HUES48 (cell line): Measurements from ENCODE around the gene ADCY5.

Experiments used
- H3K27ac ChIP-seq: one replicate; pipeline ENCODE4 v1.7.0; 2013; ENCODE audit warnings: low read depth, low read length, inconsistent platforms
- H3K27me3 ChIP-seq: 2 replicates; pipeline ENCODE4 v1.6.1; 2013; ENCODE audit warnings: mild to moderate bottlenecking, low read length; ENCODE audit not compliant: control insufficient read depth, insufficient read depth
- H3K36me3 ChIP-seq: 2 replicates; pipeline ENCODE4 v1.6.1; 2013; ENCODE audit warnings: low read length; ENCODE audit not compliant: control insufficient read depth, insufficient read depth
- H3K4me1 ChIP-seq: 2 replicates; pipeline ENCODE4 v1.6.1; 2013; ENCODE audit warnings: mild to moderate bottlenecking, low read length; ENCODE audit not compliant: control insufficient read depth, insufficient read depth
- H3K4me3 ChIP-seq: 2 replicates; pipeline ENCODE4 v1.5.1; 2013; ENCODE audit warnings: mild to moderate bottlenecking, low read depth, low read length
- H3K9ac ChIP-seq: 2 replicates; pipeline ENCODE4 v1.6.1; 2013; ENCODE audit warnings: mild to moderate bottlenecking, low read depth, low read length, moderate library complexity
- H3K9me3 ChIP-seq: 2 replicates; pipeline ENCODE4 v1.6.1; 2013; ENCODE audit warnings: low read length; ENCODE audit not compliant: control insufficient read depth, insufficient read depth

The ADCY5 gene

GRCh38 chr3:123328851-123329635 is 119.8 kb downstream of the ADCY5 start:
- Histone ChIP-seq H3K36me3 (no peaks in the 10 kb centered on the region), H3K4me1 (no peaks in the 10 kb centered on the region), H3K27ac (no peak overlapping the region), H3K9me3 (no peaks in the 10 kb centered on the region), H3K9ac (no peak overlapping the region), H3K4me3 (no peak overlapping the region), H3K27me3 (no peaks in the 10 kb centered on the region)

GRCh38 chr3:123327956-123328850 is 120.7 kb downstream of the ADCY5 start:
- Histone ChIP-seq H3K4me3 (no peak overlapping the region), H3K36me3 (no peaks in the 10 kb centered on the region), H3K9me3 (no peaks in the 10 kb centered on the region), H3K27ac (no peak overlapping the region), H3K4me1 (no peaks in the 10 kb centered on the region), H3K27me3 (no peaks in the 10 kb centered on the region), H3K9ac (no peak overlapping the region)

DNA sequence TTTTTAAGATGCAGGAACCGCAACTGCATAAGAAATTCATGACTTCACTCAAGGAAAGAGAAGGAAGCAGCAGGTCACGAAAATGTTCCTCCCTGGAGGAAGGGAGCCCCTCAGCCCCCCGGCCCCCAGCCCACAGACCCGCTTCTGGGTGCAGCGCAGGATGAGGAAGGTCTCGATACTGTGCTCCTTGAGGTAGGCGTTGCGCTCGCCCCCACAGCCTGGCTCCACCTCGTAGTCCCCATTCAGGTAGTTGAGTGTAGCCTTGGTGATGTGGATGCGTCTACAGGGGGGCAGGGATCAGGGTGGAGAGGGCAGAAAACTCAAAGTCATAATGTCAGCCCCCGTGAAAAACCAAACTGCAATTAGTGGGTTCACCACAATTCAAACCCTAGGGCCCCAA is 121.4 kb downstream of the ADCY5 start:
- H3K4me3 ChIP-seq, result no peak overlapping the region
- no peaks in the 10 kb centered on the region for H3K27me3 ChIP-seq
- H3K9me3 ChIP-seq, result no peaks in the 10 kb centered on the region
- no peaks in the 10 kb centered on the region for H3K36me3 ChIP-seq
- no peaks in the 10 kb centered on the region for H3K4me1 ChIP-seq
- H3K27ac ChIP-seq, result no peak overlapping the region
- H3K9ac ChIP-seq, result no peak overlapping the region

DNA sequence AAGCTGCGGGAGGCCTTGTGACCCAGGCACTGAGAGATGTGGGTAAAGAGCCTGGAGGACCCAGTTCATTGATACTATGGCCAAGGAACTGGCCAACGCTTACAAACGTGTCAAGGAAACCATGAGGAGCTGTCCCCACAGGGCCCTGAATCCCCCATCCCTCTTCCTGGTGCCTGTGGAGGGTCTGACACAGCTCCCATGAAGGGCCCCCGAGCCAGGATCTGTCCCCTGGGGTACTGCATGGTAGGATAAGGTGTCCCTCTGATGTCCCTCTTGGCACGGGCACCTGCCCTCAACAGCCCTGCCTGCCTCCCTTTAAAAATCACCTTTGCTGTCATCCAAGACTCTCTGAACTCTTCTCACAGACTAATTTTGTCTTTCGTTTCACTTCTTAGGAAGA is 122.4 kb downstream of the ADCY5 start:
- H3K4me3 ChIP-seq, result no peak overlapping the region
- H3K4me1 ChIP-seq, result no peaks in the 10 kb centered on the region
- H3K9me3 ChIP-seq, result no peaks in the 10 kb centered on the region
- H3K36me3 ChIP-seq, result no peaks in the 10 kb centered on the region
- no peak overlapping the region for H3K9ac ChIP-seq
- no peaks in the 10 kb centered on the region for H3K27me3 ChIP-seq
- H3K27ac ChIP-seq, result no peak overlapping the region

- Histone ChIP-seq H3K27me3 (no peaks in the 10 kb centered on the region), H3K4me1 (peaks cover 4% of the 10 kb centered on the region; the same call in 1 of the 2 replicates)
Observed at GRCh38 chr3:123325766-123326256, 123.1 kb downstream of the ADCY5 start.

DNA sequence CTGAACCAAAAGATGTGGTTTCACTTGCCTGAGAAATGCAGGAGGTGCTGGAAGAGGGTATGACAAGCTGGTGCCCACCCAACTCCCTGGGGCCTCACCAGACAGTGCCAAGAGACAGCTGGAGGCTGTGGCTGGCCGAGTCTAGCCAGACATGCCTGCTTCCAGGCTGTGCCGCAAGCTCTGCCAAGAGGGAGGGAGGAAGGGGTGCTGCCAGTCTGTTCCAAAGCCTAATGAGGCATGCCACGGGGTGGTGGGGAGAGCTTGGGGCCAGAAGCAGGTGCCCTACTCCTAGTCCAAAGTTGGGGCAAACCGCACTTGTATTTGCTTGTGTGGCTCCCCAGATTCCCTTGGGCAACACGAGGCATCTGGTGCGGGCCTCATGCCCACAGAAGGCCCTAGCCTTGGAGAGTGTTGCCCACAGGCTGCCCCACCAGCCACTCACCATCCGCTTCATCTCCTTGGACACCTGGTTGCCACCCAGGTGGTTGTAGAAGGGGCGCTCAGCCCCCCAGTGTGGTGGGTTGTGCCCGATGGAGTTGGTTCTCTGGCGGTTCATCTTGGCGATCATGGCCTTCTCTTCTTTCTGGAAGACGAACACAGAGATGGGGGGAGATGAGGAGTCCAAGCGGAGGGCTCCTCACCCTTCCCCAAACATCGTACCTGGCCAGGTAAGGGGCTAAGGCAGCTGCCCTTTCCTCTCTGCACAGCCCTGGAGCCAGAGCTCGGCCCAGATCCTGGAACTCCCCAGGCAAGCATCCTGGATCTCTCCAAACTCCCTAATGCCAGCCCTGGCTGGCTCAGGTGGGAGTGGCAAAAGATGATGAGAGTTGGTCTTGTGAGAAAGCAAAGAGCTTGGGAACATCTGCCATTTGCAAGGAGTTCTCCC is 123.8 kb downstream of the ADCY5 start:
- H3K4me1 ChIP-seq, result peaks cover 11% of the 10 kb centered on the region
- H3K27me3 ChIP-seq, result no peaks in the 10 kb centered on the region
- H3K27ac ChIP-seq, result no peak overlapping the region
- H3K9me3 ChIP-seq, result no peaks in the 10 kb centered on the region
- H3K4me3 ChIP-seq, result no peak overlapping the region
- no peaks in the 10 kb centered on the region for H3K36me3 ChIP-seq
- H3K9ac ChIP-seq, result no peak overlapping the region

More at GRCh38 chr3:123325766-123326256, 123.1 kb downstream of the ADCY5 start:
- Histone ChIP-seq H3K27ac (no peak overlapping the region), H3K36me3 (no peaks in the 10 kb centered on the region), H3K9ac (no peak overlapping the region), H3K9me3 (no peaks in the 10 kb centered on the region), H3K4me3 (no peak overlapping the region)

GRCh38 chr3:123323781-123324180 is 125.1 kb downstream of the ADCY5 start:
- H3K4me1 ChIP-seq, result peaks cover 19% of the 10 kb centered on the region
- no peak overlapping the region for H3K27ac ChIP-seq
- no peaks in the 10 kb centered on the region for H3K36me3 ChIP-seq
- H3K9ac ChIP-seq, result no peak overlapping the region
- H3K9me3 ChIP-seq, result no peaks in the 10 kb centered on the region
- no peak overlapping the region for H3K4me3 ChIP-seq
- no peaks in the 10 kb centered on the region for H3K27me3 ChIP-seq

DNA sequence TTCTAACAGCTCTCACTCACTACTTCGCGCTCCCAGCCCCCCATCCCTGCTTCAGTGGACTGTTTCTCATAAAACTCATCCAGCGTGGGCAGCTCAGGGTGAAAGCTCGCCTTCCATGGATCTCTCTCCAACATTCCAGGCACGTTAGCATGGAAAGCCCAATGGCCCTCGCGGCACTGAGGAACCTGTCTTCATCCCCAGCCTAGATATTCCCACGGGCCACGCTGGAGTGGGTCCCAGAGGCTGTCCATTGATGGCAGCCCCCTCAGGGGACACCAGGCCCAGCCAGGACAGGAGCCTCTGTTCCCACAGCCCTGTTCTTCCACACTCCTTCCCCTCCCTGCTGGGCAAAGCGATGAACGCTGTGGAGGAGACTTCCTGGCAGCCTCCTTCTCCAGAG is 126.0 kb downstream of the ADCY5 start:
- Histone ChIP-seq H3K4me1 (peaks cover 19% of the 10 kb centered on the region), H3K9me3 (no peaks in the 10 kb centered on the region), H3K36me3 (no peaks in the 10 kb centered on the region), H3K27me3 (no peaks in the 10 kb centered on the region), H3K4me3 (no peak overlapping the region), H3K27ac (no peak overlapping the region), H3K9ac (no peak overlapping the region)

GRCh38 chr3:123321806-123322205 is 127.1 kb downstream of the ADCY5 start:
- no peaks in the 10 kb centered on the region for H3K9me3 ChIP-seq
- H3K36me3 ChIP-seq, result no peaks in the 10 kb centered on the region
- no peak overlapping the region for H3K27ac ChIP-seq
- H3K4me1 ChIP-seq, result peaks cover 19% of the 10 kb centered on the region
- no peak overlapping the region for H3K4me3 ChIP-seq
- H3K27me3 ChIP-seq, result no peaks in the 10 kb centered on the region
- H3K9ac ChIP-seq, result no peak overlapping the region

DNA sequence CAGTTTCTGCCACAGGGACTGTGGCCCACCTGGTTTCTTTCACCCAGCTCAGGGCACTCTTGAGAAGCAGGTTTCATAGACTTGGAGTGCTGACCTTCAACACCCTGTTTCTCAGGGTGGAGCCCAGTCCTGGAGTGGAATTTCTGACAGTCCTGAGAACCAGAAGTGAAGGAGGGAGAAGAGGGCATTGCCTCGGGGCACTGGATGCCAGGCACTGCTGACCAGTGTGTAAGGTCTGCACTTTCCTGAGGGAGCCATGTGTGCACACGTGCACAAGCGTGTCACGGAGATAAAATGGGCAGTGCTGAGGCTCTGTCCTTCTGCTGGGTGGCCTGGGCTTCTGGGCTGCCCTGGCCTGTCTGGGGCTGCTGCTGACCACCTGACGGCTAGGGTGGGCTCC is 128.7 kb downstream of the ADCY5 start:
- Histone ChIP-seq H3K4me3 (no peak overlapping the region), H3K4me1 (peaks cover 34% of the 10 kb centered on the region), H3K36me3 (no peaks in the 10 kb centered on the region), H3K27me3 (no peaks in the 10 kb centered on the region), H3K9me3 (no peaks in the 10 kb centered on the region), H3K9ac (no peak overlapping the region), H3K27ac (peak overlapping the region; percentile 14)
